Sigmoid colon (tissue), 3 donors: ENCODE data around the gene ZBTB7C.

ENCODE experiments used
- CTCF ChIP-seq, 4 experiments: fragments of 450-650 bp in 3 of 4; fragments of 200-600 bp in 1 of 4; IDR thresholded peaks; one replicate each; pipeline ENCODE4 v1.5.1; 2016 to 2019; ENCODE audit warnings: antibody characterized with exemption in 4 of 4, mild to moderate bottlenecking in 3 of 4, moderate library complexity in 2 of 4
- POLR2A ChIP-seq, 2 donors: fragments of 450-650 bp; IDR thresholded peaks; one replicate each; pipeline ENCODE4 v1.6.1; 2016; ENCODE audit warnings: antibody characterized with exemption in 2 of 2, mild to moderate bottlenecking in 2 of 2, moderate library complexity in 2 of 2

- TF ChIP-seq CTCF (IDR thresholded peaks at IDR 0.05) = no peak
- TF ChIP-seq POLR2A (IDR thresholded peaks at IDR 0.05) = no peak
Observed at GRCh38 chr18:48265328-48265727, 143.9 kb downstream of the ZBTB7C start.
